ENCODE data around the gene MPHOSPH9. TPM values are rescaled to one million over a fixed set of nuclear protein-coding genes. Genes with fewer than 3 reads are reported as not detected.
A peak's percentile ranks its signal among the peaks of the same experiment; 100 is the strongest.

Gene MPHOSPH9
- total and polyA plus RNA-seq, 2 of the 13 experiments (the other 11 are each of a cell fraction or from before 2014, with no cell fraction given), result 20.3 to 63.4 TPM

DNA sequence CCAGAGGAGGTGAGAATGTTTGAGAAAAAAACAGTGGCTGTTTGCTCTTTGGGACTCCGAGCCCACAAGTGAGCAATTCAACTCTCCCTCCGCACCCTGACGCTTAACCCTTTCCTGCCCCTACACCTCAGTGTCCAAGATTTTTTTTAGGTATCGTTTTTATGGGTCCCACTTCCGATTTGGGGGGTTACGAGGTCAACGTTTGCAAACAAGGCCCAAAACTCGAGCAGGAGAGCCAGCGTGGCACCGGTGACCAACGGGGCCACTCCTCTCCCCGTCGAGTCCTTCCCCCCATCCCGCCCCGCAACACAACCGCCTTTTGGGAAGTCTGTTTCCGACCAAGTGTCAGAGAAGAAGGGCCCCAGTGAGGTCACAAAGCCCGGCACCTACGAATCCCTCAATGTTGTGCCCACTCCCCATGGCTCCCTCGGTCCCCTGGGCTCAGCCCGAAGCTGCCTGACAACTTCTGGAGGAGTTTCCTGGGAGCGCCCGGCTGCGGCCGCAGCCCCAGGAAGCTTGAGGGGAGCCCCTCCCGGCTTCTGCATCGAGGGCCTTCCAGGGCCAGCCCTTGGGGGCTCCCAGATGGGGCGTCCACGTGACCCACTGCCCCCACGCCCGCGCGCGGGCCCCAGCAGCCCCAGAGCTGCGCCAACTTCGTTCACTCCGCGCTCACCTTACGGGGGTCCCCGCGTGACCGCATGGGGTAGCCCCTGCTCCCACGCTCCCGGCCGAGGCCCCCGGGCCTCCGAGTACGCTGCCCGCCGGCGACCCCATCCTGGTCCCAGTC, 37.5 kb upstream of the MPHOSPH9 start (continued):
- TF ChIP-seq, protein P1, sequence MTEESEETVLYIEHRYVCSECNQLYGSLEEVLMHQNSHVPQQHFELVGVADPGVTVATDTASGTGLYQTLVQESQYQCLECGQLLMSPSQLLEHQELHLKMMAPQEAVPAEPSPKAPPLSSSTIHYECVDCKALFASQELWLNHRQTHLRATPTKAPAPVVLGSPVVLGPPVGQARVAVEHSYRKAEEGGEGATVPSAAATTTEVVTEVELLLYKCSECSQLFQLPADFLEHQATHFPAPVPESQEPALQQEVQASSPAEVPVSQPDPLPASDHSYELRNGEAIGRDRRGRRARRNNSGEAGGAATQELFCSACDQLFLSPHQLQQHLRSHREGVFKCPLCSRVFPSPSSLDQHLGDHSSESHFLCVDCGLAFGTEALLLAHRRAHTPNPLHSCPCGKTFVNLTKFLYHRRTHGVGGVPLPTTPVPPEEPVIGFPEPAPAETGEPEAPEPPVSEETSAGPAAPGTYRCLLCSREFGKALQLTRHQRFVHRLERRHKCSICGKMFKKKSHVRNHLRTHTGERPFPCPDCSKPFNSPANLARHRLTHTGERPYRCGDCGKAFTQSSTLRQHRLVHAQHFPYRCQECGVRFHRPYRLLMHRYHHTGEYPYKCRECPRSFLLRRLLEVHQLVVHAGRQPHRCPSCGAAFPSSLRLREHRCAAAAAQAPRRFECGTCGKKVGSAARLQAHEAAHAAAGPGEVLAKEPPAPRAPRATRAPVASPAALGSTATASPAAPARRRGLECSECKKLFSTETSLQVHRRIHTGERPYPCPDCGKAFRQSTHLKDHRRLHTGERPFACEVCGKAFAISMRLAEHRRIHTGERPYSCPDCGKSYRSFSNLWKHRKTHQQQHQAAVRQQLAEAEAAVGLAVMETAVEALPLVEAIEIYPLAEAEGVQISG (CRISPR knock-in tag; IDR thresholded peaks at IDR 0.05), result peak; percentile 52; the same call in 1 of the 2 replicates
- TF ChIP-seq PCBP1 (IDR thresholded peaks at IDR 0.05; ENCODE audit: borderline replicate concordance, low read depth, low read length) (no peak), ZFP36 (IDR thresholded peaks at IDR 0.05; ENCODE audit: borderline replicate concordance, low read depth, low read length, partially characterized antibody) (no peak), XRCC5 (optimal IDR thresholded peaks at IDR 0.05; ENCODE audit: low read length) (peak; percentile 60), ZNF264 (CRISPR knock-in tag; IDR thresholded peaks at IDR 0.05) (no peak), MZF1 (CRISPR knock-in tag; IDR thresholded peaks at IDR 0.05; ENCODE audit: borderline replicate concordance) (no peak), KLF16 (CRISPR knock-in tag; IDR thresholded peaks at IDR 0.05) (0 out of 4 replicates have a peak, but pooled peaks of 1 of the 2 experiments have one; percentile 26), MAF1 (CRISPR knock-in tag; IDR thresholded peaks at IDR 0.05; ENCODE audit: borderline replicate concordance) (no peak), SNRNP70 (IDR thresholded peaks at IDR 0.05; ENCODE audit: low read depth, low read length) (no peak), RNF2 (conservative IDR thresholded peaks at IDR 0.05; ENCODE audit: low read depth) (no peak), ZNF780A (CRISPR knock-in tag; IDR thresholded peaks at IDR 0.05) (no peak), ZNF138 (CRISPR knock-in tag; IDR thresholded peaks at IDR 0.05; ENCODE audit: low read depth) (no peak), TCF7L2 (IDR thresholded peaks at IDR 0.05; ENCODE audit: low read depth, low read length) (no peak)
- TF ChIP-seq, protein P2, sequence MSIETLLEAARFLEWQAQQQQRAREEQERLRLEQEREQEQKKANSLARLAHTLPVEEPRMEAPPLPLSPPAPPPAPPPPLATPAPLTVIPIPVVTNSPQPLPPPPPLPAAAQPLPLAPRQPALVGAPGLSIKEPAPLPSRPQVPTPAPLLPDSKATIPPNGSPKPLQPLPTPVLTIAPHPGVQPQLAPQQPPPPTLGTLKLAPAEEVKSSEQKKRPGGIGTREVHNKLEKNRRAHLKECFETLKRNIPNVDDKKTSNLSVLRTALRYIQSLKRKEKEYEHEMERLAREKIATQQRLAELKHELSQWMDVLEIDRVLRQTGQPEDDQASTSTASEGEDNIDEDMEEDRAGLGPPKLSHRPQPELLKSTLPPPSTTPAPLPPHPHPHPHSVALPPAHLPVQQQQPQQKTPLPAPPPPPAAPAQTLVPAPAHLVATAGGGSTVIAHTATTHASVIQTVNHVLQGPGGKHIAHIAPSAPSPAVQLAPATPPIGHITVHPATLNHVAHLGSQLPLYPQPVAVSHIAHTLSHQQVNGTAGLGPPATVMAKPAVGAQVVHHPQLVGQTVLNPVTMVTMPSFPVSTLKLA (IDR thresholded peaks at IDR 0.05), result no peak
- TF ChIP-seq, protein P3, sequence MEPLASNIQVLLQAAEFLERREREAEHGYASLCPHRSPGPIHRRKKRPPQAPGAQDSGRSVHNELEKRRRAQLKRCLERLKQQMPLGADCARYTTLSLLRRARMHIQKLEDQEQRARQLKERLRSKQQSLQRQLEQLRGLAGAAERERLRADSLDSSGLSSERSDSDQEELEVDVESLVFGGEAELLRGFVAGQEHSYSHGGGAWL (CRISPR knock-in tag; IDR thresholded peaks at IDR 0.05), result no peak
- TF ChIP-seq, protein P4, sequence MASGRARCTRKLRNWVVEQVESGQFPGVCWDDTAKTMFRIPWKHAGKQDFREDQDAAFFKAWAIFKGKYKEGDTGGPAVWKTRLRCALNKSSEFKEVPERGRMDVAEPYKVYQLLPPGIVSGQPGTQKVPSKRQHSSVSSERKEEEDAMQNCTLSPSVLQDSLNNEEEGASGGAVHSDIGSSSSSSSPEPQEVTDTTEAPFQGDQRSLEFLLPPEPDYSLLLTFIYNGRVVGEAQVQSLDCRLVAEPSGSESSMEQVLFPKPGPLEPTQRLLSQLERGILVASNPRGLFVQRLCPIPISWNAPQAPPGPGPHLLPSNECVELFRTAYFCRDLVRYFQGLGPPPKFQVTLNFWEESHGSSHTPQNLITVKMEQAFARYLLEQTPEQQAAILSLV (CRISPR knock-in tag; IDR thresholded peaks at IDR 0.05; ENCODE audit: borderline replicate concordance), result no peak
- TF ChIP-seq, protein P5, sequence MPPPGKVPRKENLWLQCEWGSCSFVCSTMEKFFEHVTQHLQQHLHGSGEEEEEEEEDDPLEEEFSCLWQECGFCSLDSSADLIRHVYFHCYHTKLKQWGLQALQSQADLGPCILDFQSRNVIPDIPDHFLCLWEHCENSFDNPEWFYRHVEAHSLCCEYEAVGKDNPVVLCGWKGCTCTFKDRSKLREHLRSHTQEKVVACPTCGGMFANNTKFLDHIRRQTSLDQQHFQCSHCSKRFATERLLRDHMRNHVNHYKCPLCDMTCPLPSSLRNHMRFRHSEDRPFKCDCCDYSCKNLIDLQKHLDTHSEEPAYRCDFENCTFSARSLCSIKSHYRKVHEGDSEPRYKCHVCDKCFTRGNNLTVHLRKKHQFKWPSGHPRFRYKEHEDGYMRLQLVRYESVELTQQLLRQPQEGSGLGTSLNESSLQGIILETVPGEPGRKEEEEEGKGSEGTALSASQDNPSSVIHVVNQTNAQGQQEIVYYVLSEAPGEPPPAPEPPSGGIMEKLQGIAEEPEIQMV (CRISPR knock-in tag; IDR thresholded peaks at IDR 0.05; ENCODE audit: low read depth), result 0 out of 2 replicates have a peak, but pooled peaks have one; percentile 26
